ENCODE results near the gene ACLY. TPM values are rescaled to one million over a fixed set of nuclear protein-coding genes. Genes with fewer than 3 reads are reported as not detected.
A peak's percentile ranks its signal among the peaks of the same experiment; 100 is the strongest.

The ACLY gene
- total and polyA plus RNA-seq, 2 experiments from 2014 or later, result 101 to 157 TPM

DNA sequence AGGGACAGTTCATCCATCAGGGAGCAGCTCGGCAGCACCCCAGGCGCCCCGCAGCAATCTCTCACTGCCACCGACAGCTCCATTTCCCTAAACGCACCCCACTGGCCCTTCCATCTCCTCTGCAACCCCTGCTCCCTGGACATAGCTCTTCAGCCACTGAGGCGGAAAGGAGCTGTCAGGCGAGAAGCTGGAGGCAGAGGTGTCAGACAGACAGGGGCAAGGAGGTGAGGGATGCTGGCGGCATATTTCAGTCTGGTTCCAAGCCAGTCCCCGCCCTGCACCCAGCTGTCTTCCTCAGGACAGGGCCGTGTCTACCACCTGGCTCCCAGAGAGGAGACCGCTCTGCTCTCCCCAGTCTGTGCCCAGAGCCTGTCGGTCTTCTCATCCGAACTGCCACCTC, 9.7 kb downstream of the ACLY start:
- H2AFZ ChIP-seq, result no peak overlapping the region
- H3K9me3 ChIP-seq (ENCODE audit: low read depth), result no peaks in the 10 kb centered on the region
- WGBS (ENCODE audit: low lambda C conversion rate, missing lambda C conversion rate), result 93% methylated on average over 13 of the region's 13 CpGs
- no peak overlapping the region for H3K27ac ChIP-seq
- TF ChIP-seq, protein P1, sequence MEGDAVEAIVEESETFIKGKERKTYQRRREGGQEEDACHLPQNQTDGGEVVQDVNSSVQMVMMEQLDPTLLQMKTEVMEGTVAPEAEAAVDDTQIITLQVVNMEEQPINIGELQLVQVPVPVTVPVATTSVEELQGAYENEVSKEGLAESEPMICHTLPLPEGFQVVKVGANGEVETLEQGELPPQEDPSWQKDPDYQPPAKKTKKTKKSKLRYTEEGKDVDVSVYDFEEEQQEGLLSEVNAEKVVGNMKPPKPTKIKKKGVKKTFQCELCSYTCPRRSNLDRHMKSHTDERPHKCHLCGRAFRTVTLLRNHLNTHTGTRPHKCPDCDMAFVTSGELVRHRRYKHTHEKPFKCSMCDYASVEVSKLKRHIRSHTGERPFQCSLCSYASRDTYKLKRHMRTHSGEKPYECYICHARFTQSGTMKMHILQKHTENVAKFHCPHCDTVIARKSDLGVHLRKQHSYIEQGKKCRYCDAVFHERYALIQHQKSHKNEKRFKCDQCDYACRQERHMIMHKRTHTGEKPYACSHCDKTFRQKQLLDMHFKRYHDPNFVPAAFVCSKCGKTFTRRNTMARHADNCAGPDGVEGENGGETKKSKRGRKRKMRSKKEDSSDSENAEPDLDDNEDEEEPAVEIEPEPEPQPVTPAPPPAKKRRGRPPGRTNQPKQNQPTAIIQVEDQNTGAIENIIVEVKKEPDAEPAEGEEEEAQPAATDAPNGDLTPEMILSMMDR (IDR thresholded peaks at IDR 0.05; ENCODE audit: poor library complexity), result no peak
- no peak for TF ChIP-seq EZH2phosphoT487 (IDR thresholded peaks at IDR 0.05; ENCODE audit: low read depth, severe bottlenecking, unreplicated experiment)
- TF ChIP-seq EZH2 (IDR thresholded peaks at IDR 0.05; ENCODE audit: borderline replicate concordance), result no peak
- peaks cover 43% of the 10 kb centered on the region for H3K79me2 ChIP-seq
- no peak overlapping the region for H3K4me2 ChIP-seq
- peaks cover 20% of the 10 kb centered on the region for H3K4me1 ChIP-seq (ENCODE audit: insufficient read depth)
- no peaks in the 10 kb centered on the region for H3K9me2 ChIP-seq (replicated peaks; ENCODE audit: insufficient read depth)
- DNase-seq (ENCODE audit: low spot score), result no peak
- H4K20me1 ChIP-seq (ENCODE audit: insufficient read depth, poor library complexity, severe bottlenecking), result peaks cover 17% of the 10 kb centered on the region
- no peak overlapping the region for H3K4me3 ChIP-seq
- no peaks in the 10 kb centered on the region for H3K27me3 ChIP-seq
- H3K36me3 ChIP-seq (replicated peaks; ENCODE audit: insufficient read depth, low read depth), result no peaks in the 10 kb centered on the region

DNA sequence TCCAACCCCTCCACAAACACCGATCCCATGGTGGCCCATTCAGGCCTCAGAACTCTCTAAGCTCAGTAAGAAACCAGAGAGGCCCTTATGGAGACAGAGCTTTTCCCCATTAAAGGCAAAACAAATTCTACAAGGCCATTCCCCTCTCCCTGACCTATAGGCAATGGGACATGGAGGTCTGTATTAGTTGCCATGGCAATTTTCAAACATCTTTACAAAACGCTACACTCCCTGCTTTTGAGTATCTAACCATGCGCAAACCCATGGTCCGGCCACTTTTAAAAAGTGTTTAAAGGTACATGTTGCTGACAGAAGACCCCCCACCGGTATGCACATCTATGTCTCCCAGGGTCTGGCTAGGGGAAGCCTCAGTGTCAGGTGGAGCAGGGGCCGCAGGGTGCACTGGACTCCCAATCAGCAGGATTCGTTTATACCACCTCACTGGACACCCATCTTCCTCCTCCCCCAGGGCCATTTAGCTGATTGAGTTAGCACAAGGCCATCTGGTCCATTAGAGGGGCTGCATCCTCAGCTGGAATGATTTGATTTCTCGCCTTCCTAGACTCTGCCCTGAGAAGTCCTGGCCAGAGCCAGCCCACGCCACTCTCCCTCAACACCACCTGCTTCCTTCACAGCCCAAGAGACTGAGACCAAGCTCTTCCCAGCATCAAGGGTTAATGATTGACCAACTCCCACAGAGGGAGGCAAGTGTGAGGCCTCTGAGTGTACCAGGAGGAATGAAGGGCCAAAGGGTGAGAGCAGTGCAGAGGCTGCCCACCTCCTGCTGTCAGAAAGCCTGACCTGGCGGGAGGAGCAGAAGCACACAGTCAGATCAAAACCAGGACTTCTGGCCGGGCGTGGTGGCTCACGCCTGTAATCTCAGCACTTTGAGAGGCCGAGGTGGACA, 10.9 kb downstream of the ACLY start:
- TF ChIP-seq, protein P1 (IDR thresholded peaks at IDR 0.05; ENCODE audit: poor library complexity), result no peak
- no peak for TF ChIP-seq EZH2 (IDR thresholded peaks at IDR 0.05; ENCODE audit: borderline replicate concordance)
- no peak for TF ChIP-seq EZH2phosphoT487 (IDR thresholded peaks at IDR 0.05; ENCODE audit: low read depth, severe bottlenecking, unreplicated experiment)
- H3K79me2 ChIP-seq, result peaks cover 30% of the 10 kb centered on the region
- H2AFZ ChIP-seq, result no peak overlapping the region
- no peaks in the 10 kb centered on the region for H3K36me3 ChIP-seq (replicated peaks; ENCODE audit: insufficient read depth, low read depth)
- H3K4me1 ChIP-seq (ENCODE audit: insufficient read depth), result peaks cover 12% of the 10 kb centered on the region
- 67% methylated on average over 14 of the region's 14 CpGs for WGBS (ENCODE audit: low lambda C conversion rate, missing lambda C conversion rate)
- H3K4me3 ChIP-seq, result no peak overlapping the region
- H3K9me3 ChIP-seq (ENCODE audit: low read depth), result no peaks in the 10 kb centered on the region
- no peaks in the 10 kb centered on the region for H3K27me3 ChIP-seq
- peak overlapping the region; percentile 79 for H3K27ac ChIP-seq
- H3K4me2 ChIP-seq, result peak overlapping the region; percentile 23
- H3K9me2 ChIP-seq (replicated peaks; ENCODE audit: insufficient read depth), result no peaks in the 10 kb centered on the region
- H4K20me1 ChIP-seq (ENCODE audit: insufficient read depth, poor library complexity, severe bottlenecking), result peaks cover 6% of the 10 kb centered on the region
- DNase-seq (ENCODE audit: low spot score), result peak; percentile 85

DNA sequence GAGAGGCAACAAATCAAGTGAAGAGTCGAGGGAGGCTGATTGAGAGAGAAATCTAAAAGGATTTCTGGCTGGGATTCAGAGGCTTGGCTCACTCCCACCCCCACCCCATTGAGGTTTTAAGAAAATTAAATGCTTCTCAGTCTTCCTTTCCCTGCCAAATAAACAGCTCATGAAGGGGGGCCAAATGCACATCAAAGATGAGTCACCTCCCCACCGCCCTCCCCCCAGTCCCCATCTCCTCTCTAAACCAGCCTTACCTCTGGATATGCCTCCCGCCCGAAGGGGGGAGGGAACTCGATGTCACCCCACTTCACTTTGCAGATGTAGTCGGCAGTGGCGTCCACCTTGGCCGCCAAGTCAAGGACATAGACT, 11.6 kb downstream of the ACLY start:
- H3K9me2 ChIP-seq (replicated peaks; ENCODE audit: insufficient read depth), result no peaks in the 10 kb centered on the region
- peaks cover 12% of the 10 kb centered on the region for H3K4me1 ChIP-seq (ENCODE audit: insufficient read depth)
- H4K20me1 ChIP-seq (ENCODE audit: insufficient read depth, poor library complexity, severe bottlenecking), result no peaks in the 10 kb centered on the region
- H3K36me3 ChIP-seq (replicated peaks; ENCODE audit: insufficient read depth, low read depth), result no peaks in the 10 kb centered on the region
- H3K27ac ChIP-seq, result peak overlapping the region; percentile 69
- 89% methylated on average over 8 of the region's 8 CpGs for WGBS (ENCODE audit: low lambda C conversion rate, missing lambda C conversion rate)
- DNase-seq (ENCODE audit: low spot score), result no peak
- H3K79me2 ChIP-seq, result peaks cover 23% of the 10 kb centered on the region
- no peaks in the 10 kb centered on the region for H3K27me3 ChIP-seq
- no peak overlapping the region for H2AFZ ChIP-seq
- H3K4me2 ChIP-seq, result no peak overlapping the region
- H3K4me3 ChIP-seq, result no peak overlapping the region
- no peak for TF ChIP-seq EZH2phosphoT487 (IDR thresholded peaks at IDR 0.05; ENCODE audit: low read depth, severe bottlenecking, unreplicated experiment)
- TF ChIP-seq, protein P1 (IDR thresholded peaks at IDR 0.05; ENCODE audit: poor library complexity), result no peak
- TF ChIP-seq EZH2 (IDR thresholded peaks at IDR 0.05; ENCODE audit: borderline replicate concordance), result no peak
- no peaks in the 10 kb centered on the region for H3K9me3 ChIP-seq (ENCODE audit: low read depth)
